Measurements from ENCODE around the gene POLR2M.

DNA sequence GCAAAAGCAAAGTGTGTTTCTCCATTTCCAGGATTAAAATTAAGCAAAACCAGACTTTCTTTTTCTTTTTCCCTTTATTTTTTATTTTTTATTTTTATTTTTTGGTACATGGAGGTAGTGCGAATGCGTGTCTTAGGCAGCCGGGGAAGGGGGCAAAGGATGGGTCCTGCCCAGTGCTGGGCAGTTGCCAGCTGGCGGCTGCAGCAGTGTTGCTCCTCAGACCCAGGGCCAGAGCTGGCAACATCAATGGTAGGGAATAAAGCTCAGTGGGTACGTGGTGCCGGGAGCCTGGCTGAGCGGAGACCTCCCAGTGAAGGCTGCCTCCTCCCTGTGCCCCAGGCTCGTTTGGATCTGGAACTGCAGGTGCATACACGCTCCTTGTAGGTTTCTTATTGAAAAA, 46.3 kb downstream of the POLR2M start:
- TF ChIP-seq, protein P1, sequence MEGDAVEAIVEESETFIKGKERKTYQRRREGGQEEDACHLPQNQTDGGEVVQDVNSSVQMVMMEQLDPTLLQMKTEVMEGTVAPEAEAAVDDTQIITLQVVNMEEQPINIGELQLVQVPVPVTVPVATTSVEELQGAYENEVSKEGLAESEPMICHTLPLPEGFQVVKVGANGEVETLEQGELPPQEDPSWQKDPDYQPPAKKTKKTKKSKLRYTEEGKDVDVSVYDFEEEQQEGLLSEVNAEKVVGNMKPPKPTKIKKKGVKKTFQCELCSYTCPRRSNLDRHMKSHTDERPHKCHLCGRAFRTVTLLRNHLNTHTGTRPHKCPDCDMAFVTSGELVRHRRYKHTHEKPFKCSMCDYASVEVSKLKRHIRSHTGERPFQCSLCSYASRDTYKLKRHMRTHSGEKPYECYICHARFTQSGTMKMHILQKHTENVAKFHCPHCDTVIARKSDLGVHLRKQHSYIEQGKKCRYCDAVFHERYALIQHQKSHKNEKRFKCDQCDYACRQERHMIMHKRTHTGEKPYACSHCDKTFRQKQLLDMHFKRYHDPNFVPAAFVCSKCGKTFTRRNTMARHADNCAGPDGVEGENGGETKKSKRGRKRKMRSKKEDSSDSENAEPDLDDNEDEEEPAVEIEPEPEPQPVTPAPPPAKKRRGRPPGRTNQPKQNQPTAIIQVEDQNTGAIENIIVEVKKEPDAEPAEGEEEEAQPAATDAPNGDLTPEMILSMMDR (IDR thresholded peaks at IDR 0.05), result no peak
- no peak for TF ChIP-seq POLR2A (IDR thresholded peaks at IDR 0.05)
